GM12872 (cell line): ENCODE measurements around the gene C20orf204.

Experiments
- TF ChIP-seq, protein P1 (sequence below): IDR thresholded peaks from 3 replicates; pipeline ENCODE4 v1.5.1; 2011; ENCODE audit warnings: low read depth, mild to moderate bottlenecking, low read length, moderate library complexity; ENCODE audit not compliant: insufficient read depth

The C20orf204 gene

GRCh38 chr20:64056639-64056888 lies 20.6 kb downstream of the C20orf204 start:
- TF ChIP-seq, protein P1, sequence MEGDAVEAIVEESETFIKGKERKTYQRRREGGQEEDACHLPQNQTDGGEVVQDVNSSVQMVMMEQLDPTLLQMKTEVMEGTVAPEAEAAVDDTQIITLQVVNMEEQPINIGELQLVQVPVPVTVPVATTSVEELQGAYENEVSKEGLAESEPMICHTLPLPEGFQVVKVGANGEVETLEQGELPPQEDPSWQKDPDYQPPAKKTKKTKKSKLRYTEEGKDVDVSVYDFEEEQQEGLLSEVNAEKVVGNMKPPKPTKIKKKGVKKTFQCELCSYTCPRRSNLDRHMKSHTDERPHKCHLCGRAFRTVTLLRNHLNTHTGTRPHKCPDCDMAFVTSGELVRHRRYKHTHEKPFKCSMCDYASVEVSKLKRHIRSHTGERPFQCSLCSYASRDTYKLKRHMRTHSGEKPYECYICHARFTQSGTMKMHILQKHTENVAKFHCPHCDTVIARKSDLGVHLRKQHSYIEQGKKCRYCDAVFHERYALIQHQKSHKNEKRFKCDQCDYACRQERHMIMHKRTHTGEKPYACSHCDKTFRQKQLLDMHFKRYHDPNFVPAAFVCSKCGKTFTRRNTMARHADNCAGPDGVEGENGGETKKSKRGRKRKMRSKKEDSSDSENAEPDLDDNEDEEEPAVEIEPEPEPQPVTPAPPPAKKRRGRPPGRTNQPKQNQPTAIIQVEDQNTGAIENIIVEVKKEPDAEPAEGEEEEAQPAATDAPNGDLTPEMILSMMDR: no peak

GRCh38 chr20:64056889-64057627 lies 21.1 kb downstream of the C20orf204 start:
- TF ChIP-seq, protein P1: no peak

DNA sequence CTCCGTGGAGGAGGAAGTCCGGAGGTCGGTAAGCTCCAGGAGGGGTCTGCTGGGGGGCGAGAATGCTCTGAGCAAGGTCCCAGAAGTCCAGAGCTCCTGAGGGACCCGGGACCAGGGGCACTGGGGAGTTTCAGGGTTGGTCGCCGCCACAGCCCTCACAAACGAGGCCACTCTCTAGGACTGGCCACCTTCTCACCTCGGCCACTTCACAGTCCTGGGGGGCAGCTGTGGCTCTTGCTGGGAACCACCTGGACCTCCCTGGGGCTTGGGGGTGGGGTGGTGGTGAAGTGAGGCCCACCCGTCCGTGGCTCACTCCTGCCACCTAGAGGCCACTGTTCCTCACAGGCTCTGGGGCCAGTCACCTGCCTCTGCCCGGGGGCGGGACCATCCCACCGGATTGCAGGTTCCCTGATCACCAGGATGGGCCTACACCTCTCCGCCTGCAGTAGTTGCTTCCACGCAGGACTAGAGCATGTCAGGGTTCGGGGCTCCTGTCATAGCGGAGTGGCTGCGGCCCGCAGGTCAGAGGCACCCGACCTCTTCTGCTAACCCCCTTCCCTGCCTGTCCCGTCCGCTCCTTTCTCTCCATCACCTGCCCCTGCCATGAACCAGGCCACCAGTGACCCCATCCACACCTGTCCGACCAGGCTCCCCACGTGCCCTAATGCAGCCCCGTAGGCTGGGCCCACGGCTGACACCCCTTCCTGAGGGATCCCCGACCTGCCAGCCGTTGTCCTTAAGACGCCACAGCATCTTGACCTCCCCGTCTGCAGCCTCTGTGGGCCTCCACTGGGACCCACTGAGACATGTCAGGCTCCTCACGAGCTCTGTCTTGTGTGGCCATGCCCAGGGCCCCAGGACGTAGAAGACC lies 21.9 kb downstream of the C20orf204 start:
- TF ChIP-seq, protein P1: peak; percentile 95

DNA sequence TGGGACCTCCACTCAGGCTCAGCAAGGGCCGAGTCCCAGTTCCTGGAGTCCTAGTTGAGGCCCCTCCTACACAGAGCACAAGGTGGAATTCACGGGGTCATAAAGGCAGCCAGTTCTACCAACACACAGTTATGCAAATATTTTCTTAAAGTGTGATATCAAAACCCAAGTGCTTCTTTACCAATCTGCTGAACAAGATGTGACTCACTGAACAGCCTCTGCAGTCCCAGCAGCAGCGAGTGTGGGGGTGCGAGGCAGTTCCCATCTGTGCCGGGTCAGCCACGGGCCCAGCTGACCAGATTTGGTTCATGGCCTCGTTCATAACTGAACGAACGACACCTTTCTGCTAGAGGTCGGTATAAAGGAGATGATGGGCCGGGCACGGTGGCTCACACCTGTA lies 22.6 kb downstream of the C20orf204 start:
- TF ChIP-seq, protein P1: no peak

DNA sequence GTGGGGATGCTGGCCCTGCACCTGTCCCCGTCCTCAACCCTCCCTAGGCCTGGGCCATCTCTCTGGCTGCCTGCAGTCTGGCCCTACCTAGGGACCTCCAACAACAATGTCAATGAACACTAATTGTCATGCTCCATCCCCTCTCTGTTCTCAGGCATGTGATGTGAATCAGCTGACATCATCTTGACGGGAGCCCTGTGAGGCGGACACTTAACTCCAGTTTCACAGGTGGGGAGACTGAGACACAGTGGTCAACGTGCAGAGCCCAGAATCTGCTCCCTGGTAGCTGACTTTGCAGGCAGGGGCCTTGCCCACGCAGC lies 26.3 kb downstream of the C20orf204 start:
- TF ChIP-seq, protein P1: no peak

DNA sequence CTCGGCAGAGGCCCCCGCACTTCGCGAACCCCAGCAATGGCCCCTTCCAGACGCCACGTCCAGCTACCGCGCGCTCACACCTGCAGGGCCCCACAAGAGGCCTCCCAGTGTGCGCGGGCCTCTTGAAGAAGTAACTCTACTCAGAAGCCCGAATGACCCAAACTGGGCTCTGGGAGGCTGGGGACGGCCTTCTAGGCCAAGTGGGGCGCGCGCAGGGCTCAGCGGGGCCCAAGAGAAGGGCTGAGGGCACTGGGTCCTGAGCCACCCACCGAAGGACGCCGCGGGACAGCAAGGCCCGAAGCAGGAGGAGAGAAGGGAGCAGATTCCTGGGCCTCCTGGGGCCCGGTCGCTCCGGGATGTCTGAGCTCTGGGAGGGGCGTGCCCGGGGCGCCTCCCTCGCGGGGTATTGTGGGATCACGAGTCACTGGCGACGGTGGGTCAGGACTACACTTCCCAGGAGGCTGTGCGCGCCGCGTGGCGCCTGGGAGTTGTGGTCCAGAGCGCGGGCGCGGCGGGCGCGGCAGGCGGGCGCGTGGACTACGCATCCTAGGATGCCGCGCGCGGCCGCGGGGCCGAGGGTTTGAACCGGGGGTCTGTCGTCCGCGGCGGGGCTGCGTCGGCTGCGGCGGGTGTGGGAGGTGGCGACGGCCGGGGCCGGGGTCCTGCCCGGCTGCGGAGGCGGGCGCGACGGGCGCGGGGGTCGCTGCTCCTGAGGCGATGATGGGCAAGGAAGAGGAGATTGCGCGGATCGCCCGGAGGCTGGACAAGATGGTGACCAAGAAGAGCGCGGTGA lies 26.8 kb downstream of the C20orf204 start, which contains the start of gene TCEA2:
Gene TCEA2 (plus strand): TSS at position 603 of the 793 bp plus-strand sequence. CDS start 115 bp downstream, at position 718.
- TF ChIP-seq, protein P1: no peak

DNA sequence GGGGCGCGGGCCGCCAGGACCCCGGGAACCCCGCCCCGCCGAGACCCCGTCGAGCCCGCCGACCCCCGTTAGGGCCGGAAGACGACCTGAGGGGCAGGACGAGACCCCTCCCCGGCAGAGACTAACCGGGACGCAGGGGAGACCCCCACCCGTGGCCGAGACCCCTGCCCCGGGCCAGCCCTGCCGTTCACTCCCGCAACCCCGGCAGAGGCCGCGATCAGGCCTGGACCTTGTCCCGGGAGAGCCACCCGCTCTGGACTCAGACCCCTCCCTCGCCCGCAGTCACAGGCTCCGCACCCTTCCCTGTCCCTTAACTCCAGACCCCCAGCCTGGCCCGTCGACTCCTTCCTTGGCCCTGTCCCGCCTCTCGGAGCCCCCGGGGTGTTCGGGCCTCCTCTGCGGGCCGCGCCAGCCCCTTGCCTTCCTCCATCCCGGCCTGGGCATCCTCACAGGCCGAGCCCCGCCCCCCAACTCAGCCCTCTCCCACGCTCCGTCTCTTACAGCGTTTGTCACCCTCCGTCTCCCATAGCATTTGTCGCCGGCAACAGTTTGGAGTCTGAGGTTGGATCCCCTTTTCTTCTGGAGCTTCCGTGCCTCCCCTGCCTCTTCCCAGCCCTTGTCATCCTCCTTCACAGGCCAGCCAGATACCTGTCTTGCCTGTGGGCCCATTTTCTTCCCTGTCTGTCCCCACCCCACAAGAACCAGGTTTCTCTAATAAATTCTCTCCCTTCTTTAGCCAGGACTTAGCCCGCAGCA lies 27.6 kb downstream of the C20orf204 start:
- TF ChIP-seq, protein P1: no peak
